ENCODE data around the gene TEX261. TPM values are rescaled to one million over a fixed set of nuclear protein-coding genes. Genes with fewer than 3 reads are reported as not detected.

The TEX261 gene
- total RNA-seq, 1 donor from 2014 or later: 50.0 TPM

- peak; percentile 37 for DNase-seq (ENCODE audit: extremely low spot score, unreplicated experiment)
- H3K27ac Mint-ChIP-seq: no peak overlapping the region
- no peaks in the 10 kb centered on the region for H3K27me3 Mint-ChIP-seq
- H3K4me3 Mint-ChIP-seq: no peak overlapping the region
- H3K4me1 Mint-ChIP-seq (ENCODE audit: unreplicated experiment): peaks cover 9% of the 10 kb centered on the region
- peaks cover 15% of the 10 kb centered on the region for H3K36me3 Mint-ChIP-seq
- no peaks in the 10 kb centered on the region for H3K9me3 Mint-ChIP-seq
- no peak for TF ChIP-seq CTCF (conservative IDR thresholded peaks at IDR 0.05)
Observed at GRCh38 chr2:70988151-70988550, 6.5 kb downstream of the TEX261 start.

GRCh38 chr2:70987386-70987785 is 7.3 kb downstream of the TEX261 start:
- TF ChIP-seq CTCF (conservative IDR thresholded peaks at IDR 0.05): no peak
- H3K9me3 Mint-ChIP-seq: no peaks in the 10 kb centered on the region
- DNase-seq (ENCODE audit: extremely low spot score, unreplicated experiment): no peak
- peaks cover 4% of the 10 kb centered on the region for H3K4me1 Mint-ChIP-seq (ENCODE audit: unreplicated experiment)
- H3K27me3 Mint-ChIP-seq: no peaks in the 10 kb centered on the region
- no peak overlapping the region for H3K4me3 Mint-ChIP-seq
- H3K27ac Mint-ChIP-seq: no peak overlapping the region
- peaks cover 15% of the 10 kb centered on the region for H3K36me3 Mint-ChIP-seq

- H3K4me1 Mint-ChIP-seq (ENCODE audit: unreplicated experiment): peaks cover 2% of the 10 kb centered on the region
- H3K27me3 Mint-ChIP-seq: no peaks in the 10 kb centered on the region
- TF ChIP-seq CTCF (conservative IDR thresholded peaks at IDR 0.05): no peak
- H3K4me3 Mint-ChIP-seq: no peak overlapping the region
- peaks cover 15% of the 10 kb centered on the region for H3K36me3 Mint-ChIP-seq
- peak; percentile 31 for DNase-seq (ENCODE audit: extremely low spot score, unreplicated experiment)
- no peaks in the 10 kb centered on the region for H3K9me3 Mint-ChIP-seq
- no peak overlapping the region for H3K27ac Mint-ChIP-seq
Observed at GRCh38 chr2:70986499-70987189, 8.0 kb downstream of the TEX261 start.

- TF ChIP-seq CTCF (conservative IDR thresholded peaks at IDR 0.05): no peak
- H3K27ac Mint-ChIP-seq: no peak overlapping the region
- H3K4me1 Mint-ChIP-seq (ENCODE audit: unreplicated experiment): no peaks in the 10 kb centered on the region
- no peaks in the 10 kb centered on the region for H3K27me3 Mint-ChIP-seq
- H3K36me3 Mint-ChIP-seq: peaks cover 15% of the 10 kb centered on the region
- no peaks in the 10 kb centered on the region for H3K9me3 Mint-ChIP-seq
- DNase-seq (ENCODE audit: extremely low spot score, unreplicated experiment): no peak
- H3K4me3 Mint-ChIP-seq: no peak overlapping the region
Observed at GRCh38 chr2:70985956-70986355, 8.7 kb downstream of the TEX261 start.

GRCh38 chr2:70985283-70985688 is 9.4 kb downstream of the TEX261 start:
- Mint-ChIP-seq H3K9me3 (no peaks in the 10 kb centered on the region), H3K27me3 (no peaks in the 10 kb centered on the region), H3K36me3 (peaks cover 15% of the 10 kb centered on the region), H3K27ac (no peak overlapping the region), H3K4me3 (no peak overlapping the region), H3K4me1 (ENCODE audit: unreplicated experiment) (no peaks in the 10 kb centered on the region)
- peak; percentile 62 for DNase-seq (ENCODE audit: extremely low spot score, unreplicated experiment)
- no peak for TF ChIP-seq CTCF (conservative IDR thresholded peaks at IDR 0.05)

Data from type B pancreatic cell (in vitro differentiated cells).